ENCODE results near the gene GARNL3. TPM values are rescaled to one million over a fixed set of nuclear protein-coding genes. Genes with fewer than 3 reads are reported as not detected.

GARNL3 gene
- total and polyA plus RNA-seq, 2 experiments from 2014 or later: 8.7 to 21.9 TPM

DNA sequence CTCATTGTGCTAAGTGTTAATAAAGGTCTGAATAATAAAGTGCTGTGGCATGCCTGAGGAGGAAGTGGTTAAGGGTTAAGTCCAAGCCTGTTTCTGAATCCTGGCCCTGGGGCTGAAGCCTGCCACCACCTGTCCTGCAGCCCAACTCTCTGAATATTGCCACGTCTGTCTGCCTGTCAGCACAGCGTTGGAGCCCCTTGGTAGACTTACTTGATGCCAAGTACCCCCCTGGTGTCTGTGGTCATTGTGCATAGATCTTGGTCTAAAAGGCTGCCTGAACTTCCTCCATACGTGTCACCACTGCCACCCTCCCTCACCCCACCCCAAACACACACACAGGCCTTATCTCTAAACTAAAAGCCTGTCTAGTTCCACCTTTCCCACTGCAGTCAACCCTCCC, 97.0 kb downstream of the GARNL3 start (continued):
- TF ChIP-seq POLR2AphosphoS5 (IDR thresholded peaks at IDR 0.05; ENCODE audit: low read depth): no peak
- no peak for TF ChIP-seq NANOG (IDR thresholded peaks at IDR 0.05; ENCODE audit: borderline replicate concordance)

DNA sequence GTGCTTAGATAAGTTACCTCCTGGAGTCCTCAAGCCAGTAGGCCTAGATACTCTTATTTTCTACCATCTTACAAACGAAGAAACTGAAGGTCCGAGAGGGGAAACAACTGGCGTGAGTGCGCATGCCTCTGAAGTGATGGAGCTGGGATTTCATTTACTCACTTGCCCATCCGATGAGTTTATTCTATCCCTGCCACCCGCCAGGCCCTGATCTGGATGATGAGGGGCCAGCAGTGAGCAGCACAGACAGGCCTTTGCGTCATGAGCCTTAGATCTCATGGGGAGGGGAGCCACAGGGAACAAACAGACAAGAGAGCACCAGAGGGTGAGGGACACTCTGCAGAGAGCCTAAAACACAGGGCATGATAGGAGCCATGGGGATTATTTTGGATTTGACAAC, 98.3 kb downstream of the GARNL3 start:
- no peak for ATAC-seq
- no peaks in the 10 kb centered on the region; the same call in 2 of the 3 replicates for H3K36me3 Mint-ChIP-seq (ENCODE audit: low read depth)

More for the DNA sequence above, 98.3 kb downstream of the GARNL3 start:
- H3K79me2 ChIP-seq (replicated peaks; ENCODE audit: insufficient read depth): no peaks in the 10 kb centered on the region
- no peak overlapping the region for H3K4me3 ChIP-seq
- H4K20me1 ChIP-seq (replicated peaks; ENCODE audit: insufficient read depth): no peaks in the 10 kb centered on the region
- no peaks in the 10 kb centered on the region for H3K4me1 ChIP-seq (ENCODE audit: insufficient read depth)
- Mint-ChIP-seq H3K9me3 (no peaks in the 10 kb centered on the region), H3K27me3 (ENCODE audit: insufficient read depth, low read depth, poor library complexity) (no peaks in the 10 kb centered on the region), H3K4me3 (no peak overlapping the region), H3K4me1 (no peaks in the 10 kb centered on the region; the same call in 2 of the 3 replicates), H3K27ac (no peak overlapping the region)
- H3F3A ChIP-seq (replicated peaks; ENCODE audit: low read depth): no peaks in the 10 kb centered on the region
- no peak overlapping the region for H2AFZ ChIP-seq
- H3K27ac ChIP-seq (ENCODE audit: low read depth): no peak overlapping the region
- TF ChIP-seq, protein P1, sequence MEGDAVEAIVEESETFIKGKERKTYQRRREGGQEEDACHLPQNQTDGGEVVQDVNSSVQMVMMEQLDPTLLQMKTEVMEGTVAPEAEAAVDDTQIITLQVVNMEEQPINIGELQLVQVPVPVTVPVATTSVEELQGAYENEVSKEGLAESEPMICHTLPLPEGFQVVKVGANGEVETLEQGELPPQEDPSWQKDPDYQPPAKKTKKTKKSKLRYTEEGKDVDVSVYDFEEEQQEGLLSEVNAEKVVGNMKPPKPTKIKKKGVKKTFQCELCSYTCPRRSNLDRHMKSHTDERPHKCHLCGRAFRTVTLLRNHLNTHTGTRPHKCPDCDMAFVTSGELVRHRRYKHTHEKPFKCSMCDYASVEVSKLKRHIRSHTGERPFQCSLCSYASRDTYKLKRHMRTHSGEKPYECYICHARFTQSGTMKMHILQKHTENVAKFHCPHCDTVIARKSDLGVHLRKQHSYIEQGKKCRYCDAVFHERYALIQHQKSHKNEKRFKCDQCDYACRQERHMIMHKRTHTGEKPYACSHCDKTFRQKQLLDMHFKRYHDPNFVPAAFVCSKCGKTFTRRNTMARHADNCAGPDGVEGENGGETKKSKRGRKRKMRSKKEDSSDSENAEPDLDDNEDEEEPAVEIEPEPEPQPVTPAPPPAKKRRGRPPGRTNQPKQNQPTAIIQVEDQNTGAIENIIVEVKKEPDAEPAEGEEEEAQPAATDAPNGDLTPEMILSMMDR (conservative IDR thresholded peaks at IDR 0.05; ENCODE audit: low read depth in 2 of 2): no peak
- TF ChIP-seq JUNB (IDR thresholded peaks at IDR 0.05; ENCODE audit: unreplicated experiment): no peak
- TF ChIP-seq POLR2AphosphoS5 (IDR thresholded peaks at IDR 0.05; ENCODE audit: low read depth): no peak
- no peak for TF ChIP-seq ZNF331 (CRISPR knock-in tag; IDR thresholded peaks at IDR 0.05; ENCODE audit: low read depth)
- TF ChIP-seq ZNF114 (CRISPR knock-in tag; IDR thresholded peaks at IDR 0.05): no peak
- TF ChIP-seq CREB1 (CRISPR knock-in tag; IDR thresholded peaks at IDR 0.05; ENCODE audit: low read depth): no peak
- TF ChIP-seq, protein P2, sequence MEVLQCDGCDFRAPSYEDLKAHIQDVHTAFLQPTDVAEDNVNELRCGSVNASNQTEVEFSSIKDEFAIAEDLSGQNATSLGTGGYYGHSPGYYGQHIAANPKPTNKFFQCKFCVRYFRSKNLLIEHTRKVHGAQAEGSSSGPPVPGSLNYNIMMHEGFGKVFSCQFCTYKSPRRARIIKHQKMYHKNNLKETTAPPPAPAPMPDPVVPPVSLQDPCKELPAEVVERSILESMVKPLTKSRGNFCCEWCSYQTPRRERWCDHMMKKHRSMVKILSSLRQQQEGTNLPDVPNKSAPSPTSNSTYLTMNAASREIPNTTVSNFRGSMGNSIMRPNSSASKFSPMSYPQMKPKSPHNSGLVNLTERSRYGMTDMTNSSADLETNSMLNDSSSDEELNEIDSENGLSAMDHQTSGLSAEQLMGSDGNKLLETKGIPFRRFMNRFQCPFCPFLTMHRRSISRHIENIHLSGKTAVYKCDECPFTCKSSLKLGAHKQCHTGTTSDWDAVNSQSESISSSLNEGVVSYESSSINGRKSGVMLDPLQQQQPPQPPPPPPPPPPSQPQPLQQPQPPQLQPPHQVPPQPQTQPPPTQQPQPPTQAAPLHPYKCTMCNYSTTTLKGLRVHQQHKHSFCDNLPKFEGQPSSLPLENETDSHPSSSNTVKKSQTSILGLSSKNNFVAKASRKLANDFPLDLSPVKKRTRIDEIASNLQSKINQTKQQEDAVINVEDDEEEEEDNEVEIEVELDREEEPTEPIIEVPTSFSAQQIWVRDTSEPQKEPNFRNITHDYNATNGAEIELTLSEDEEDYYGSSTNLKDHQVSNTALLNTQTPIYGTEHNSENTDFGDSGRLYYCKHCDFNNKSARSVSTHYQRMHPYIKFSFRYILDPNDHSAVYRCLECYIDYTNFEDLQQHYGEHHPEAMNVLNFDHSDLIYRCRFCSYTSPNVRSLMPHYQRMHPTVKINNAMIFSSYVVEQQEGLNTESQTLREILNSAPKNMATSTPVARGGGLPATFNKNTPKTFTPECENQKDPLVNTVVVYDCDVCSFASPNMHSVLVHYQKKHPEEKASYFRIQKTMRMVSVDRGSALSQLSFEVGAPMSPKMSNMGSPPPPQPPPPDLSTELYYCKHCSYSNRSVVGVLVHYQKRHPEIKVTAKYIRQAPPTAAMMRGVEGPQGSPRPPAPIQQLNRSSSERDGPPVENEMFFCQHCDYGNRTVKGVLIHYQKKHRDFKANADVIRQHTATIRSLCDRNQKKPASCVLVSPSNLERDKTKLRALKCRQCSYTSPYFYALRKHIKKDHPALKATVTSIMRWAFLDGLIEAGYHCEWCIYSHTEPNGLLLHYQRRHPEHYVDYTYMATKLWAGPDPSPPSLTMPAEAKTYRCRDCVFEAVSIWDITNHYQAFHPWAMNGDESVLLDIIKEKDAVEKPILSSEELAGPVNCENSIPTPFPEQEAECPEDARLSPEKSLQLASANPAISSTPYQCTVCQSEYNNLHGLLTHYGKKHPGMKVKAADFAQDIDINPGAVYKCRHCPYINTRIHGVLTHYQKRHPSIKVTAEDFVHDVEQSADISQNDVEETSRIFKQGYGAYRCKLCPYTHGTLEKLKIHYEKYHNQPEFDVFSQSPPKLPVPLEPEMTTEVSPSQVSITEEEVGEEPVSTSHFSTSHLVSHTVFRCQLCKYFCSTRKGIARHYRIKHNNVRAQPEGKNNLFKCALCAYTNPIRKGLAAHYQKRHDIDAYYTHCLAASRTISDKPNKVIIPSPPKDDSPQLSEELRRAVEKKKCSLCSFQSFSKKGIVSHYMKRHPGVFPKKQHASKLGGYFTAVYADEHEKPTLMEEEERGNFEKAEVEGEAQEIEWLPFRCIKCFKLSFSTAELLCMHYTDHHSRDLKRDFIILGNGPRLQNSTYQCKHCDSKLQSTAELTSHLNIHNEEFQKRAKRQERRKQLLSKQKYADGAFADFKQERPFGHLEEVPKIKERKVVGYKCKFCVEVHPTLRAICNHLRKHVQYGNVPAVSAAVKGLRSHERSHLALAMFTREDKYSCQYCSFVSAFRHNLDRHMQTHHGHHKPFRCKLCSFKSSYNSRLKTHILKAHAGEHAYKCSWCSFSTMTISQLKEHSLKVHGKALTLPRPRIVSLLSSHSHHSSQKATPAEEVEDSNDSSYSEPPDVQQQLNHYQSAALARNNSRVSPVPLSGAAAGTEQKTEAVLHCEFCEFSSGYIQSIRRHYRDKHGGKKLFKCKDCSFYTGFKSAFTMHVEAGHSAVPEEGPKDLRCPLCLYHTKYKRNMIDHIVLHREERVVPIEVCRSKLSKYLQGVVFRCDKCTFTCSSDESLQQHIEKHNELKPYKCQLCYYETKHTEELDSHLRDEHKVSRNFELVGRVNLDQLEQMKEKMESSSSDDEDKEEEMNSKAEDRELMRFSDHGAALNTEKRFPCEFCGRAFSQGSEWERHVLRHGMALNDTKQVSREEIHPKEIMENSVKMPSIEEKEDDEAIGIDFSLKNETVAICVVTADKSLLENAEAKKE (CRISPR knock-in tag; IDR thresholded peaks at IDR 0.05): no peak
- DNase-seq (ENCODE audit: low spot score): no peak
- no peaks in the 10 kb centered on the region for H3K36me3 ChIP-seq (ENCODE audit: insufficient read depth)
- H3K4me2 ChIP-seq: no peak overlapping the region
- H3K9me2 ChIP-seq (ENCODE audit: insufficient read depth): no peaks in the 10 kb centered on the region
- H3K27me3 ChIP-seq (ENCODE audit: insufficient read depth): no peaks in the 10 kb centered on the region
